Cerebellar nuclear complex (tissue), 1 donor: ENCODE results near the gene STAMBP.
"Not testable (repeated sequence)": the region's sequence is repeated elsewhere in the genome, so short reads cannot be mapped to it uniquely, and the experiment has no call there.

Source experiments
- DNase-seq, 2 experiments: peaks; one replicate each; lab custom pipeline; 2025; lab: John Stamatoyannopoulos, UW

The STAMBP gene

GRCh38 chr2:73828818-73829570, at the start of gene STAMBP:
Gene STAMBP, plus strand, starts transcription at chr2:73828961. Its CDS starts 1,896 bp downstream, at chr2:73830857.
- peak; percentile 73 to 92 for DNase-seq

DNA sequence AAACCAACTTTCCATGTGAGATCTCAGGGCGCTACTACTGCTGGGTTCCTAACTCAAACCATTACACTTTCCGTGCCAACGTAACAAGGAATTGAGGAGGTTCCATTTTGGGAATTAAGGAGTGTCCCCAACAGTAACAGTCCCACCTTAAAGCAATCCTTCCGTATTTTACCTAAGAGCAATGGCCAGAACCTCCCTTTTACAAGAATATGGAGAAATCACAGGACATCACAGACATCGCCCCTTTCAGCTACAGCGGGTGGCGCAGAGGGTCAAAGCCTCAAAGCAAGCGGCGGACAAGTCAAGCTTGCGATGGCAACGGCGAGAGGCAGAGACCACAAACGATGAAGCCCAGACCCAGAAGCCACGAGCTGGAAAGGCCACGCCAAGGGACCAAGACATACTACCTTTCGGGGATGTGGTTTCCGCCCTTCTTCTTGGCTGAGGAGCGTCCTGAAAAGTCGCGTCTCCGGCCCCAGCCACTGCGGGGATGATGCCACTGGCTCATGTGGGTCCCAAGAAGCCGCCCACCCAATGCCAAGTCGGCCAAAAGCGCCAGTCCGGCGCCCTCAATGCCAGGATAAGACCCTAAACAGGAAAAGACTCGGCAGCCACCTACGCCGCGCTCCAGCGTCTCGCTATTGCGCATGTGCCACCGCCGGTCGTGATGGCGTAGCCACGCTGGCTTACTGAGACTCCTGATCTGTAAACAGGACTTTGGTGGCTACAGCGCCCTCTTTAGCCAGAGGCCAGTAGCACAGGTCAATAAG, 49.1 kb upstream of the STAMBP start, which contains the start of gene DUSP11:
Gene DUSP11, minus strand, starts transcription at position 637 of the 770 bp plus-strand sequence. Its CDS starts 129 bp downstream, at position 508.
- peak; percentile 7 to 90 for DNase-seq

GRCh38 chr2:73780237-73780582, 48.6 kb upstream of the STAMBP start:
- DNase-seq: no peak

DNA sequence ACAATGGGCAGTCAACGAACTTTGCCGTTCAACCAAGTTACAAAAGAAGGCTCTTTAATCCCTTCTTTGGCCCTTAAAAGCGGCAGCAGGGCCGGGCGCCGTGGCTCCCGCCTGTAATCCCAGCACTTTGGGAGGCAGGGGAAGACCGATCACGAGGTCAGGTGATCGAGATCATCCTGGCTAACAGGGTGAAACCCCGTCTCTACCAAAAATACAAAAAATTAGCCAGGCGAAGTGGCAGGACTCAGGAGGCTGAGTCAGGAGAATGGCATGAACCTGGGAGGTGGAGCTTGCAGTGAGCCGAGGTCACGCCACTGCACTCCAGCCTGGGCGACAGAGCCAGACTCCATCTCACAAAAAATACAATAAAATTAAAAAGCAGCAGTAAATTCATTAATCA, 45.4 kb upstream of the STAMBP start:
- not testable (repeated sequence) for DNase-seq

DNA sequence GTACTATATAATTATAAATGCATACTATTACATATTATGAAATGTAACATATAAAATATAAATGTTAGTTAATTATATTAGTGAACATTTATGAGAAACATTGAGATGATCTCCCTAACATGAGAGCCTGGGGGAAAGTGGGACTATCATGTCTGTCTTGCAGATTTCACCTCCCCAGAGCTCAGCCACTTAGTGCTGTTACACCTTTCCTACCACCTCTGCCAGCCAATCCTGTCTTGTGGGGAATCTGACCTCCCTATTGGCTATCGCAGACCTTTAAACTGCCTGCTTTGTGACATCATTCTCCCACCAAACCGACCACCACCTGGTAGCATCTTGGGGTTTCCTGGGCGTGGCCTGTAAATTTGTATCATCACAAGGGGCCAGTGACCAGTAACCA, 44.9 kb upstream of the STAMBP start, which contains the start of gene C2orf78:
Gene C2orf78, plus strand, starts transcription at position 301 of the 400 bp plus-strand sequence. CDS start 127 bp downstream, outside the sequence.
- not testable (repeated sequence) for DNase-seq

GRCh38 chr2:73811878-73812277, 16.9 kb upstream of the STAMBP start:
- DNase-seq: no peak

DNA sequence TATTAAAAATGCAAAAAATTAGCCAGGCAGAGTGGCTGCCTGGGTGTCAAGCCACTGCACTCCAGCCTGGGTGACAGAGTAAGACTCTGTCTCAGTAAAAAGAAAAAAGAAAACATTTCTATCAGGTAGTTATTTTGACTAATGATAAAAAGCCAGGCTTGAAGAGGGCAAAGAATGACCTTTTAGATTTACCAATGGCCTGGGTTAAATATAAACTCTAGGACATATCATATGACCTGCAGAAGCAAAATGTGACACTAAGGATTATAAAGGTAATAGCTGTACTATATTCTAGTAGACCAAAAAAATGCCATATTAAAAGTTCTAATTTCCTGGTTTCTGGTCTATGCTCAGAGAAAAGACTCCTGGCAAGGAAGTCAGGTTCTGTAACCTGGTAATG, 16.1 kb upstream of the STAMBP start:
- no peak for DNase-seq

DNA sequence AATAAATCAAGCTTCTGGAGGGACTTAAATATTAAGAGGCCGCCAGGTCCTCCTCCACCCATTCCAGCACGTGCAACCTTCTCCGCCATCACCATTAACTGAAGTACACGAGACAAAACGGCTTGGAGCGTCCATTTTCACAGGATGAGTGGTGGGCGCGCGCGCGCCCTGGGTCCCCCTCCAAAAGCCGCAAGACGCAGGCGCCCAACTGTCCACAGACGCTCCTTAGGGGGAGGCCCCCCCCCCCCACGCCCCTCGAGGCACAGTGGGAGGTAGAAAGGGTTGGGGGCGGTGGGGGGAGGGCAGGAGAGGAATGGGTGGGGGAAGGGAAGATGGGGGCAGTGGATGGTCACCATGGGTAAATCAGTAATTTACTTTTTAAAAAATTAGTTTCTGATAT, 10.5 kb upstream of the STAMBP start:
- DNase-seq: no peak

- DNase-seq: no peak
Measured at GRCh38 chr2:73821227-73821626, 7.5 kb upstream of the STAMBP start.

- DNase-seq: no peak
Measured at GRCh38 chr2:73821669-73822068, 7.1 kb upstream of the STAMBP start.

- no peak for DNase-seq
Measured at GRCh38 chr2:73822276-73822675, 6.5 kb upstream of the STAMBP start.

DNA sequence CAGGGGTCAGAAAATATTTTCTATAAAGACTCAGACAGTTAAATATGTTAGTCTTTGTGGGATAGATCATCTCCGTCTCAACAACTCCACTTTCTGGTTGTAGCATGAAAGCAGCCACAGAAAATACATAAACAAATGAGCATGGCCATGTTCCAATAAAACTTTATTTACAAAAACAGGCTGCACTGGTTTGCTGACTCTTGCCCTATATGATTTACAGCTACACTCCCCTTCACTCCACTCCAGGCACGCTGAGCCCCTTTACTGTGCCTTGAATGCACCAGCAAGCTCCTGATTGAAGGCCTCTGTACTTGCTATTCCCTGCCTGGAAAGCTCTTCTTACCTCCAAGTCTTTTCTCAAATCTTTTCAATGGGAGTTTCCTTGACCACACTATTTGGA, 5.8 kb upstream of the STAMBP start:
- DNase-seq: no peak

GRCh38 chr2:73823416-73823815, 5.3 kb upstream of the STAMBP start:
- no peak for DNase-seq

DNA sequence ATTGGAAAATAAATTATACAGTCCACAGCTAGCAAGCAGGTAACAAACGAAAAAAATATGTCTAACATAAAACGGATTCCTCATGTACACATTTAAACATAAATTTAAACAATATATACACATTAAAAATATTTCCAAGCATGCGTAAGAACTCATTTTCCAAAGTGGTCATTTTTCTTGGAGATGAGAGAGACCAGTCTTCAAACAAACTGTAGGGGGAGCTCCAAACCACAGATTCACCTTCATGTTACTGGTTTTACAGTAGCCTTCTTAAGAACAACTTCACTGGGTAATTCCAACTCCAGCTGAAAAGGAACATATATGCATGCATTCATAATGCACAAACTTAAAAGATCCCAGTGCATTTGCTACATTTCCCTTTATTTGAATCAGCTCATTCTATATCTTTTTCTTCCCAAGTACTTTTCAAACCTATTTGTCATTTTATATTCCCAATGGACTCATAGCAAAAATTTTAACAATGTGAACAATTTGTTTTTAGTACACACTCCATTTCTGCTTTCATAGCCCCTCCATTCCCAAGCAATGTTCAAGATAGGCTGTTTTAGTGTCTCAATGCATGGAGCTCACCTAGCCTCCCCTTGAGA, 4.7 kb upstream of the STAMBP start:
- DNase-seq: no peak

GRCh38 chr2:73825408-73825807, 3.4 kb upstream of the STAMBP start:
- no peak for DNase-seq

- no peak for DNase-seq
Measured at GRCh38 chr2:73827018-73827417, 1.7 kb upstream of the STAMBP start.

DNA sequence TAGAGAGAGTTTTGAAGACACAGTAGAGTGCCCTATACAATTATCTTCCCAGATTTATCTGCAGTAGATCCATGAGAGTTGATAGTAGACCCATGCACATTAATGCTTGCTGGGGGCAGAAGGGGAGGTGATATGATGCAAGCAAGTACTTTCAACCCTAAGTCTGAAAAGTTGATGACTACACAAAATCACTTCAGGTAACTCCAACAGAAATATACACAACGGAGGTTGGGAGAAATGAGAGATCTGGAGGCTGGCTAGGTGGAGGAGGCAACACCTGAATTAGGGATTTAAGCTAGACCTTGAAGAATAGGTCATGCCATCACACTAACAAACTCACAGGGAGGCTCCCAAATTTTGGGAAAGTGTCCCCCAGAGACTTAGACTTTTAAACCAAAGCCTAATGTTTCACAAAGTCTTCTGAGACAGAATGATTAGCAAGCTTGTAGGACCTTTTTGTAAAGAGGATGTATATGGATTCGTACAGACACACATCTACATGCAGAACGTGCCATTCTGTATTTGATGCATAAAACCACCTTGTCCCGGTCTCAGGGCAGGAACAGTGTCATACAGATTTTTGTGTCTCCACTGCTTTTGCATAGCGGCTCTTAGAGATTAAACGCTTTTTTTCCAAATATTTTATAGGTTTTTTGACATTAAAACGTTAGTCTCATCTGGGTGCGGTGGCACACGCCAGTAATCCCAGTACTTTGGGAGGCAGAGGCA, 937 bp upstream of the STAMBP start:
- no peak for DNase-seq

GRCh38 chr2:73828389-73828817, 358 bp upstream of the STAMBP start:
- no peak for DNase-seq

- DNase-seq: no peak
Measured at GRCh38 chr2:73830871-73831401, 2.2 kb downstream of the STAMBP start.

GRCh38 chr2:73832930-73833329, 4.2 kb downstream of the STAMBP start:
- DNase-seq: no peak

- no peak for DNase-seq
Measured at GRCh38 chr2:73836141-73836943, 7.6 kb downstream of the STAMBP start.
